K562 (cell line): Measurements from ENCODE around the gene GALNS. TPM values are rescaled to one million over a fixed set of nuclear protein-coding genes. Genes with fewer than 3 reads are reported as not detected.
A peak's percentile ranks its signal among the peaks of the same experiment; 100 is the strongest.

Experiments
- ARID3B ChIP-seq: fragments of 250-450 bp; sonication (Bioruptor Pico); IDR thresholded peaks from 2 replicates; pipeline ENCODE4 v1.4.0; 2020; ENCODE audit warnings: borderline replicate concordance
- KDM5B ChIP-seq: fragments of 200-600 bp; sonication (generic); IDR thresholded peaks from 2 replicates; pipeline ENCODE4 v1.6.1; 2012; ENCODE audit warnings: low read depth, mild to moderate bottlenecking, moderate library complexity, low read length, control low read depth, inconsistent platforms; ENCODE audit not compliant: insufficient replicate concordance
- KLF13 ChIP-seq: fragments of 450-650 bp; IDR thresholded peaks from 2 replicates; pipeline ENCODE4 v1.6.1; 2016; ENCODE audit warnings: missing genetic modification characterization, low read depth, mild to moderate bottlenecking, missing compliant biosample characterization, moderate library complexity, borderline replicate concordance
- MYC ChIP-seq, 2 experiments: fragments of 250-450 bp in 1 of 2; sonication (Bioruptor Pico) in 1 of 2; IDR thresholded peaks; 2 replicates each; pipeline versions ENCODE4 v1.5.1 to v1.6.1; 2012 to 2021; ENCODE audit warnings: low read depth in 2 of 2, borderline replicate concordance in 1 of 2, improper control_type of control experiment in 1 of 2, low read length in 1 of 2, mild to moderate bottlenecking in 1 of 2, moderate library complexity in 1 of 2
- NCOA1 ChIP-seq: fragments of 450-650 bp; IDR thresholded peaks from 2 replicates; pipeline ENCODE4 v1.6.1; 2016; ENCODE audit warnings: low read depth
- NCOA2 ChIP-seq, 2 experiments: fragments of 450-650 bp; IDR thresholded peaks; 2 replicates each; pipeline ENCODE4 v1.6.1; 2018; ENCODE audit warnings: mild to moderate bottlenecking in 2 of 2, moderate library complexity in 1 of 2; ENCODE audit not compliant: partially characterized antibody in 2 of 2
- NCOA4 ChIP-seq: fragments of 450-650 bp; IDR thresholded peaks from 2 replicates; pipeline ENCODE4 v1.6.1; 2018; ENCODE audit warnings: mild to moderate bottlenecking; ENCODE audit not compliant: partially characterized antibody
- NCOR1 ChIP-seq: fragments of 450-650 bp; IDR thresholded peaks from 2 replicates; pipeline ENCODE4 v1.6.1; 2016; ENCODE audit warnings: mild to moderate bottlenecking, moderate library complexity
- NFE2L1 ChIP-seq: fragments of 450-650 bp; IDR thresholded peaks from 2 replicates; pipeline ENCODE4 v1.6.1; 2016; ENCODE audit warnings: missing genetic modification characterization, low read depth, mild to moderate bottlenecking, missing compliant biosample characterization, moderate library complexity, borderline replicate concordance
- RNF219 ChIP-seq: fragments of 250-450 bp; sonication (Bioruptor Pico); IDR thresholded peaks from 2 replicates; pipeline ENCODE4 v1.5.0; 2022; ENCODE audit warnings: mild to moderate bottlenecking
- TBL1XR1 ChIP-seq, 2 experiments: IDR thresholded peaks; 2 replicates each; pipeline ENCODE4 v1.6.1; 2012; ENCODE audit warnings: improper control_type of control experiment in 2 of 2, low read length in 2 of 2, mild to moderate bottlenecking in 1 of 2
- ZBTB40 ChIP-seq, 2 experiments: fragments of 450-650 bp in 1 of 2; sonication (generic) in 1 of 2; formaldehyde crosslinking in 1 of 2; IDR thresholded peaks; 2 replicates each; pipeline versions ENCODE4 v1.7.1 to v1.9.0; 2016 to 2022; ENCODE audit warnings: inconsistent platforms in 1 of 2, mild to moderate bottlenecking in 1 of 2, missing genetic modification reagents in 1 of 2
- ZNF232 ChIP-seq: sonication (generic); formaldehyde crosslinking; IDR thresholded peaks from 2 replicates; pipeline ENCODE4 v1.8.0; 2022; ENCODE audit warnings: mild to moderate bottlenecking, missing genetic modification reagents
- polyA plus RNA-seq, 8 experiments: library from polyadenylated mRNA; depleted of rRNA in 4 of 8; stranded (reverse) in 5 of 8; unstranded in 3 of 8; fragments of >200 nt; fragmentation: Nextera tagmentation in 2 of 8; fragmentation: Illumina TruSeq in 1 of 8; extraction: Ambion mirVana in 2 of 8; extraction: Trizol in 1 of 8; gene quantifications; 2 replicates each; pipeline versions ENCODE4 v1.2.1 to v1.2.3, GENCODE V29; 2011 to 2014; ENCODE audit warnings: inconsistent platforms in 1 of 8, missing spikeins in 1 of 8
- total RNA-seq, 7 experiments: library from RNA; depleted of rRNA in 6 of 7; stranded (reverse); fragments of >200 nt in 6 of 7; fragmentation: Illumina TruSeq in 2 of 7; extraction: Trizol in 2 of 7; gene quantifications; 2 replicates each; pipeline versions ENCODE4 v1.2.1 to v1.2.3, GENCODE V29; 2011 to 2021; ENCODE audit warnings: low replicate concordance in 1 of 7

Gene GALNS
- total and polyA plus RNA-seq, 9 of the 15 experiments (the other 6 are each of a cell fraction or from before 2014, with no cell fraction given), result 0.38 to 13.2 (median 4.3) TPM

GRCh38 chr16:88783391-88784073, 73.2 kb downstream of the GALNS start (continued):
- TF ChIP-seq KLF13 (tag) (no peak), ZBTB40 (IDR thresholded peaks at IDR 0.05) (no peak), ZBTB40 (CRISPR knock-in tag; IDR thresholded peaks at IDR 0.05) (no peak), ARID3B (CRISPR knock-in tag) (no peak), MYC (IDR thresholded peaks at IDR 0.05; ENCODE audit: low read depth, low read length) (0 out of 2 replicates have a peak, but pooled peaks have one; percentile 7), MYC (CRISPR knock-in tag; IDR thresholded peaks at IDR 0.05; ENCODE audit: borderline replicate concordance, low read depth) (no peak), NCOR1 (no peak), NFE2L1 (tag) (no peak), TBL1XR1 (IDR thresholded peaks at IDR 0.05; ENCODE audit: low read length in 2 of 2) (no peak), NCOA2 (IDR thresholded peaks at IDR 0.05; ENCODE audit: partially characterized antibody in 2 of 2) (no peak), ZNF232 (CRISPR knock-in tag) (no peak), NCOA4 (no peak), NCOA1 (no peak), RNF219 (no peak), KDM5B (no peak)
